Measurements from ENCODE around the gene DUSP10.

DUSP10 gene

GRCh38 chr1:221711063-221711577 lies 30.8 kb downstream of the DUSP10 start:
- Histone ChIP-seq H2AFZ (ENCODE audit: low read depth, low read length) (no peak overlapping the region), H3K27me3 (ENCODE audit: insufficient read depth, low read length) (no peaks in the 10 kb centered on the region), H3K4me3 (ENCODE audit: low read length) (no peak overlapping the region), H3K4me1 (ENCODE audit: insufficient read depth, low read length) (peaks cover 25% of the 10 kb centered on the region), H3K9me3 (ENCODE audit: low read length) (no peaks in the 10 kb centered on the region), H3K36me3 (ENCODE audit: insufficient read depth, low read length) (no peaks in the 10 kb centered on the region)

GRCh38 chr1:221709854-221710253 lies 32.0 kb downstream of the DUSP10 start:
- Histone ChIP-seq H3K4me1 (ENCODE audit: insufficient read depth, low read length) (peaks cover 25% of the 10 kb centered on the region), H3K4me3 (ENCODE audit: low read length) (no peak overlapping the region), H3K27me3 (ENCODE audit: insufficient read depth, low read length) (no peaks in the 10 kb centered on the region), H3K9me3 (ENCODE audit: low read length) (no peaks in the 10 kb centered on the region), H3K36me3 (ENCODE audit: insufficient read depth, low read length) (no peaks in the 10 kb centered on the region), H2AFZ (ENCODE audit: low read depth, low read length) (no peak overlapping the region)

GRCh38 chr1:221708987-221709386 lies 32.9 kb downstream of the DUSP10 start:
- Histone ChIP-seq H3K4me1 (ENCODE audit: insufficient read depth, low read length) (peaks cover 25% of the 10 kb centered on the region), H3K4me3 (ENCODE audit: low read length) (no peak overlapping the region), H3K27me3 (ENCODE audit: insufficient read depth, low read length) (no peaks in the 10 kb centered on the region), H2AFZ (ENCODE audit: low read depth, low read length) (no peak overlapping the region), H3K9me3 (ENCODE audit: low read length) (no peaks in the 10 kb centered on the region), H3K36me3 (ENCODE audit: insufficient read depth, low read length) (no peaks in the 10 kb centered on the region)

GRCh38 chr1:221708076-221708571 lies 33.8 kb downstream of the DUSP10 start:
- Histone ChIP-seq H3K36me3 (ENCODE audit: insufficient read depth, low read length) (no peaks in the 10 kb centered on the region), H3K9me3 (ENCODE audit: low read length) (no peaks in the 10 kb centered on the region), H3K4me1 (ENCODE audit: insufficient read depth, low read length) (peaks cover 25% of the 10 kb centered on the region), H3K27me3 (ENCODE audit: insufficient read depth, low read length) (no peaks in the 10 kb centered on the region), H2AFZ (ENCODE audit: low read depth, low read length) (no peak overlapping the region), H3K4me3 (ENCODE audit: low read length) (no peak overlapping the region)

GRCh38 chr1:221706876-221707582 lies 34.9 kb downstream of the DUSP10 start:
- H3K9me3 ChIP-seq (ENCODE audit: low read length), result no peaks in the 10 kb centered on the region
- peaks cover 25% of the 10 kb centered on the region for H3K4me1 ChIP-seq (ENCODE audit: insufficient read depth, low read length)
- H2AFZ ChIP-seq (ENCODE audit: low read depth, low read length), result no peak overlapping the region
- no peaks in the 10 kb centered on the region for H3K36me3 ChIP-seq (ENCODE audit: insufficient read depth, low read length)
- H3K4me3 ChIP-seq (ENCODE audit: low read length), result no peak overlapping the region
- H3K27me3 ChIP-seq (ENCODE audit: insufficient read depth, low read length), result no peaks in the 10 kb centered on the region

- H3K4me3 ChIP-seq (ENCODE audit: low read length), result no peak overlapping the region
- no peaks in the 10 kb centered on the region for H3K9me3 ChIP-seq (ENCODE audit: low read length)
- no peaks in the 10 kb centered on the region for H3K27me3 ChIP-seq (ENCODE audit: insufficient read depth, low read length)
- H3K4me1 ChIP-seq (ENCODE audit: insufficient read depth, low read length), result peaks cover 21% of the 10 kb centered on the region
- no peak overlapping the region for H2AFZ ChIP-seq (ENCODE audit: low read depth, low read length)
- H3K36me3 ChIP-seq (ENCODE audit: insufficient read depth, low read length), result no peaks in the 10 kb centered on the region
These were observed 35.7 kb downstream of the DUSP10 start for GRCh38 chr1:221706191-221706590.

- Histone ChIP-seq H3K36me3 (ENCODE audit: insufficient read depth, low read length) (no peaks in the 10 kb centered on the region), H3K9me3 (ENCODE audit: low read length) (no peaks in the 10 kb centered on the region), H3K27me3 (ENCODE audit: insufficient read depth, low read length) (no peaks in the 10 kb centered on the region)
These were observed 37.6 kb downstream of the DUSP10 start for GRCh38 chr1:221704306-221704705.

GRCh38 chr1:221701570-221702186 lies 40.2 kb downstream of the DUSP10 start:
- Histone ChIP-seq H3K4me1 (ENCODE audit: insufficient read depth, low read length) (no peaks in the 10 kb centered on the region), H2AFZ (ENCODE audit: low read depth, low read length) (no peak overlapping the region), H3K27me3 (ENCODE audit: insufficient read depth, low read length) (no peaks in the 10 kb centered on the region), H3K4me3 (ENCODE audit: low read length) (no peak overlapping the region), H3K36me3 (ENCODE audit: insufficient read depth, low read length) (no peaks in the 10 kb centered on the region), H3K9me3 (ENCODE audit: low read length) (no peaks in the 10 kb centered on the region)

More at GRCh38 chr1:221704306-221704705, 37.6 kb downstream of the DUSP10 start:
- H3K4me3 ChIP-seq (ENCODE audit: low read length), result no peak overlapping the region
- no peak overlapping the region for H2AFZ ChIP-seq (ENCODE audit: low read depth, low read length)
- peaks cover 10% of the 10 kb centered on the region for H3K4me1 ChIP-seq (ENCODE audit: insufficient read depth, low read length)

- no peak overlapping the region for H2AFZ ChIP-seq (ENCODE audit: low read depth, low read length)
- no peaks in the 10 kb centered on the region for H3K9me3 ChIP-seq (ENCODE audit: low read length)
- no peak overlapping the region for H3K4me3 ChIP-seq (ENCODE audit: low read length)
- H3K4me1 ChIP-seq (ENCODE audit: insufficient read depth, low read length), result no peaks in the 10 kb centered on the region
- H3K36me3 ChIP-seq (ENCODE audit: insufficient read depth, low read length), result no peaks in the 10 kb centered on the region
- H3K27me3 ChIP-seq (ENCODE audit: insufficient read depth, low read length), result no peaks in the 10 kb centered on the region
These were observed 40.9 kb downstream of the DUSP10 start for GRCh38 chr1:221700948-221701347.

- H3K36me3 ChIP-seq (ENCODE audit: insufficient read depth, low read length), result no peaks in the 10 kb centered on the region
- H3K9me3 ChIP-seq (ENCODE audit: low read length), result no peaks in the 10 kb centered on the region
- no peak overlapping the region for H3K4me3 ChIP-seq (ENCODE audit: low read length)
- H3K4me1 ChIP-seq (ENCODE audit: insufficient read depth, low read length), result no peaks in the 10 kb centered on the region
- H2AFZ ChIP-seq (ENCODE audit: low read depth, low read length), result no peak overlapping the region
- no peaks in the 10 kb centered on the region for H3K27me3 ChIP-seq (ENCODE audit: insufficient read depth, low read length)
These were observed 41.4 kb downstream of the DUSP10 start for GRCh38 chr1:221700536-221700935.

GRCh38 chr1:221699978-221700519 lies 41.8 kb downstream of the DUSP10 start:
- no peaks in the 10 kb centered on the region for H3K4me1 ChIP-seq (ENCODE audit: insufficient read depth, low read length)
- H2AFZ ChIP-seq (ENCODE audit: low read depth, low read length), result no peak overlapping the region
- no peaks in the 10 kb centered on the region for H3K9me3 ChIP-seq (ENCODE audit: low read length)
- H3K4me3 ChIP-seq (ENCODE audit: low read length), result no peak overlapping the region
- H3K36me3 ChIP-seq (ENCODE audit: insufficient read depth, low read length), result no peaks in the 10 kb centered on the region
- H3K27me3 ChIP-seq (ENCODE audit: insufficient read depth, low read length), result no peaks in the 10 kb centered on the region

- H3K4me1 ChIP-seq (ENCODE audit: insufficient read depth, low read length), result no peaks in the 10 kb centered on the region
- H2AFZ ChIP-seq (ENCODE audit: low read depth, low read length), result no peak overlapping the region
- no peaks in the 10 kb centered on the region for H3K27me3 ChIP-seq (ENCODE audit: insufficient read depth, low read length)
- no peak overlapping the region for H3K4me3 ChIP-seq (ENCODE audit: low read length)
- H3K9me3 ChIP-seq (ENCODE audit: low read length), result no peaks in the 10 kb centered on the region
- no peaks in the 10 kb centered on the region for H3K36me3 ChIP-seq (ENCODE audit: insufficient read depth, low read length)
These were observed 42.3 kb downstream of the DUSP10 start for GRCh38 chr1:221699577-221699976.

GRCh38 chr1:221698579-221699349 lies 43.1 kb downstream of the DUSP10 start:
- Histone ChIP-seq H2AFZ (ENCODE audit: low read depth, low read length) (no peak overlapping the region), H3K4me1 (ENCODE audit: insufficient read depth, low read length) (no peaks in the 10 kb centered on the region), H3K27me3 (ENCODE audit: insufficient read depth, low read length) (no peaks in the 10 kb centered on the region), H3K9me3 (ENCODE audit: low read length) (no peaks in the 10 kb centered on the region), H3K4me3 (ENCODE audit: low read length) (no peak overlapping the region), H3K36me3 (ENCODE audit: insufficient read depth, low read length) (no peaks in the 10 kb centered on the region)

Data from neuron (in vitro differentiated cells).